NCI-H187 (cell line): Measurements from ENCODE around the gene TMSB15C.

Experiments
- DNase-seq, 2 experiments: peaks; one replicate each; lab custom pipeline; 2025; lab: John Stamatoyannopoulos, UW

Gene TMSB15C

DNA sequence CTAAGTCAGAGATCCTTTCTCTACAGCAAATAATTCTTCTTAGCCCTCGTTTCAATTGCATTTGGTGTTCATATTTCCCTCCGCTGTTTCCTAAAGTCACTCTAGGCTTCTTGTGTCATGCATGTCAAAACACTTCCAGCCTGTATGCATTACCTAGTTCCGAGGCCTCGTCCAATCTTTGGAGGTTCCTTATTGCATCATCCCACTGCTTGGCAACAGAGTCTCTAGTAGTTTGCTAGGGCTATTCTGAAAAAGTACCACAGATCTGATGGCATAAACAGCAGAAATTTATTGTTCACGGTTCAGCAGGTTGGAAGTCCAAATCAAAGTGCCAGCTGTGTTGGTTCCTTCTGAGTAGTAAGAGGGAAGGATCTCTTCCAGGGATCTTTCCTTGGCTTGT lies 30.4 kb downstream of the TMSB15C start:
- no peak for DNase-seq

- no peak for DNase-seq
These were observed 35.0 kb downstream of the TMSB15C start for GRCh38 chrX:104041003-104041402.

DNA sequence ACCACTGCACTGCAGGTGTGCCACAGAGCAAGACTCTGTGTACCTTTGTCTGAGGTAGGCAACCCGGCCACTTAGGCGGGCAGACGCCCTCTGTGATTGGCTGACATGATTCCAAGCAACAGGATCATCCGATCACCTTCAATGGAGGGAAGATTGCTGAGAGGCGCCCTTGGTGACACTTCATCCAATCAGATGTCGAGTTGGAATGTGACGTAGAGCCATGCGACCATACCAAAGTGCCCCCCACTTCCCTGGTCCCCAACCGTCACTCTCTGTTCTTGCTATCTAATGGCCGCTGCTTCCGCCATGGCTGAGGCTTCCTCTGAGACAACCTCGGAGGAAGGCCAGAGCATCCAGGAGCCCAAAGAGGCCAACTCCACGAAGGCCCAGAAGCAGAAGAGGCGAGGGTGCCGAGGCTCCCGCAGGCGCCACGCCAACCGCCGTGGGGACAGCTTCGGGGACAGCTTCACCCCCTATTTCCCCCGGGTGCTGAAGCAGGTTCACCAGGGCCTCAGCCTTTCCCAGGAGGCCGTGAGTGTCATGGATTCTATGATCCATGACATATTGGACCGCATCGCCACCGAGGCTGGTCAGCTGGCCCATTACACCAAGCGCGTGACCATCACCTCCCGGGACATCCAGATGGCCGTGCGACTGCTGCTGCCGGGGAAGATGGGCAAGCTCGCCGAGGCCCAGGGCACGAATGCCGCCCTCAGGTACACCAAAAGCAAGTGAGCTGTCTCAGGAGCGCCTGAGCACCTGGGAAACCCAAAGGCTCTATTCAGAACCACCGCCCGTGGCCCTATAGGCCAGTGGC lies 36.1 kb downstream of the TMSB15C start, which contains the start of gene H2BW2:
H2BW2 (plus strand) TSS at position 268 of the 817 bp plus-strand sequence; CDS start at position 307, 39 bp downstream.
- no peak for DNase-seq
